Body of pancreas (tissue), 4 donors: ENCODE measurements around the gene ZNF134. TPM values are rescaled to one million over a fixed set of nuclear protein-coding genes. Genes with fewer than 3 reads are reported as not detected.

Experiments
- ATAC-seq: fragments of 150-250 bp; one replicate; pipeline ENCODE4 v1.9.1; 2016
- DNase-seq, 4 donors: peaks; one replicate each; pipeline ENCODE4 v3.0.0-alpha.2; 2019
- H3K27ac ChIP-seq, 4 donors: fragments of 200-600 bp; sonication (generic); 1 replicate in 3 of 4; 2 replicates in 1 of 4; pipeline versions ENCODE4 v1.5.1 to v1.6.1; 2016 to 2019; ENCODE audit warnings: mild to moderate bottlenecking in 1 of 4, mixed read lengths in 1 of 4, moderate library complexity in 1 of 4
- H3K27me3 ChIP-seq, 2 donors: fragments of 200-600 bp; sonication (generic); one replicate each; pipeline ENCODE4 v1.6.0; 2016; ENCODE audit warnings: mild to moderate bottlenecking in 1 of 2
- H3K36me3 ChIP-seq, 2 donors: fragments of 200-600 bp; sonication (generic); replicated peaks in 1 of 2; 2 replicates each; pipeline ENCODE4 v1.5.1; 2016; ENCODE audit warnings: low read depth in 2 of 2; ENCODE audit not compliant: insufficient read depth in 1 of 2
- H3K4me1 ChIP-seq: fragments of 200-600 bp; sonication (generic); one replicate; pipeline ENCODE4 v1.6.0; 2016
- H3K4me3 ChIP-seq, 2 donors: fragments of 200-600 bp; sonication (generic); 1 replicate in 1 of 2; 2 replicates in 1 of 2; pipeline ENCODE4 v1.5.1; 2016 to 2019
- H3K9me3 ChIP-seq, 3 donors: fragments of 200-600 bp; sonication (generic); 1 replicate in 2 of 3; 2 replicates in 1 of 3; pipeline ENCODE4 v1.5.1; 2016
- POLR2A ChIP-seq, 3 donors: fragments of 450-650 bp; IDR thresholded peaks; one replicate each; pipeline ENCODE4 v1.6.1; 2016; ENCODE audit warnings: antibody characterized with exemption in 3 of 3, mild to moderate bottlenecking in 2 of 3
- WGBS, 2 donors: methylation state at CpG; one replicate each; pipeline ENCODE4 v1.1.5; 2017; 5-methylcytosine and 5-hydroxymethylcytosine counted together
- intact Hi-C: fragments of 100-400 bp; cut with DNase I; formaldehyde crosslinking; loops from one replicate; pipeline ENCODE4 v1.15.1; 2023
- total RNA-seq, 2 donors: library from RNA; depleted of rRNA; stranded (reverse); fragments of >200 nt; gene quantifications; one replicate each; pipeline ENCODE4 v1.1.0, GENCODE V29; 2016
- TF ChIP-seq, protein P1 (sequence below), 7 experiments: fragments of 450-650 bp in 4 of 7; fragments of 200-600 bp in 3 of 7; sonication (generic) in 3 of 7; IDR thresholded peaks; one replicate each; pipeline ENCODE4 v1.5.1; 2016 to 2019; ENCODE audit warnings: antibody characterized with exemption in 7 of 7

Gene ZNF134
- total RNA-seq, 2 donors from 2014 or later: 6.6 to 10.9 TPM

DNA sequence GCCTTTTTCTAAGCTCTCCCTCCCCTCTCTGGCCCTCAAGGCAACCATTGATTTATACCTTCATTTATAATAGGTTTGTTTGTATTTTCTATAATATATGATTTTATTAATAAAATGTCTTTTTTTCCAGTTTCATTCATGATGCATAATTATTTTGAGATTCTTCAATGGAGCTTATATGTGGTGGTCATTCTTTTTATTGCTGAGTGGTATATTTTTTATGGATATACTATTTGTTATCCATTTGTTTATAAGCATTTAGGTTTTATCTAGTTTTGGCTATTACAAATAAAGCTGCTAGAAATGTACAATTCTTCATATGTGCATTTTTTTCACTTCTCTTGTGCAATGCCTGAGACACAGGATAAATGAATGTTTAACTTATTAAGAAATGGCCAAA lies 29.7 kb downstream of the ZNF134 start:
- DNase-seq: no peak
- H3K27ac ChIP-seq: no peak overlapping the region
- no peak overlapping the region for H3K4me3 ChIP-seq
- H3K9me3 ChIP-seq: peaks cover 0 to 32% (median 0%) of the 10 kb centered on the region in 3 donors
- ATAC-seq: no peak
- no peaks in the 10 kb centered on the region for H3K4me1 ChIP-seq
- H3K27me3 ChIP-seq: no peaks in the 10 kb centered on the region
- TF ChIP-seq POLR2A (IDR thresholded peaks at IDR 0.05): no peak
- TF ChIP-seq, protein P1, sequence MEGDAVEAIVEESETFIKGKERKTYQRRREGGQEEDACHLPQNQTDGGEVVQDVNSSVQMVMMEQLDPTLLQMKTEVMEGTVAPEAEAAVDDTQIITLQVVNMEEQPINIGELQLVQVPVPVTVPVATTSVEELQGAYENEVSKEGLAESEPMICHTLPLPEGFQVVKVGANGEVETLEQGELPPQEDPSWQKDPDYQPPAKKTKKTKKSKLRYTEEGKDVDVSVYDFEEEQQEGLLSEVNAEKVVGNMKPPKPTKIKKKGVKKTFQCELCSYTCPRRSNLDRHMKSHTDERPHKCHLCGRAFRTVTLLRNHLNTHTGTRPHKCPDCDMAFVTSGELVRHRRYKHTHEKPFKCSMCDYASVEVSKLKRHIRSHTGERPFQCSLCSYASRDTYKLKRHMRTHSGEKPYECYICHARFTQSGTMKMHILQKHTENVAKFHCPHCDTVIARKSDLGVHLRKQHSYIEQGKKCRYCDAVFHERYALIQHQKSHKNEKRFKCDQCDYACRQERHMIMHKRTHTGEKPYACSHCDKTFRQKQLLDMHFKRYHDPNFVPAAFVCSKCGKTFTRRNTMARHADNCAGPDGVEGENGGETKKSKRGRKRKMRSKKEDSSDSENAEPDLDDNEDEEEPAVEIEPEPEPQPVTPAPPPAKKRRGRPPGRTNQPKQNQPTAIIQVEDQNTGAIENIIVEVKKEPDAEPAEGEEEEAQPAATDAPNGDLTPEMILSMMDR (IDR thresholded peaks at IDR 0.05): no peak
- H3K36me3 ChIP-seq: peaks cover 20% of the 10 kb centered on the region in 2 donors
- intact Hi-C loops: no loop called here

DNA sequence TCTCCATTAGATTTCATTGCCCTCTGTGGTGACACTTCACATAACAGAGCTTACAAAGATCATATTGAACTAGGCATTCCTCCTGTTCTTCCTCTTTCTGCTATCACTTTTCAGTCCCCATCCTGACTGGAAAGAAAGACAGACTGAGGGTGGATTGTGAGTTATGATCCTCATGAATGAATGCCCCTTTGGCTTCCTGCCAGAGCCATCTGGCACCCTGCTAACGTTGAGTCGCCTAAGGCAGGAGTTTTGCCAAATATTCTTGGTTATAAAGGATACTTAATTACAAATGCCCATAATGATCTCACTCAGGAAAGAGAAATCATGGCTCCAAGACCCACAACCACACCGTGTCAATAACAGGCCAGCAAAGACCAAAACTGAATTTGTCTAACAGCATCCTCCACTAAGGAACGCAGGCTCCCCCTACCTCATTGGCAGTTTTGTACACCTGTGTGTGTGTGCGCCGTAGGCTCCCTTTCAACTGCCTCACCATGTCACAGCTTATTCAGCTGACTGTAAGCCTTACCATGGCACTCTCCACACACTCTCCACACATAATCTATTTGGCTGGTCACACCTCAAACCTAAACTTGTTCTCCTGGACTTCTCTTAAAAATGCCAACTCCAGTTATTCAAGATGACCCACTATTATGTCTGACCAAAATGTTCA lies 34.4 kb downstream of the ZNF134 start:
- Histone ChIP-seq H3K4me3 (no peak overlapping the region), H3K4me1 (peaks cover 5% of the 10 kb centered on the region), H3K36me3 (no peaks in the 10 kb centered on the region), H3K9me3 (peaks cover 0 to 22% (median 0%) of the 10 kb centered on the region in 3 donors), H3K27ac (no peak overlapping the region), H3K27me3 (no peaks in the 10 kb centered on the region)
- TF ChIP-seq, protein P1 (IDR thresholded peaks at IDR 0.05): no peak
- TF ChIP-seq POLR2A (IDR thresholded peaks at IDR 0.05): no peak
- intact Hi-C loops: no loop called here
- ATAC-seq (no peak), DNase-seq (peak in 1 of 4 donors; percentile 5)
- WGBS, 2 donors: 59 to 60% methylated on average over 6 of the region's 6 CpGs

GRCh38 chr19:57651654-57651996 lies 37.6 kb downstream of the ZNF134 start:
- Histone ChIP-seq H3K9me3 (peaks cover 0 to 22% (median 0%) of the 10 kb centered on the region in 3 donors), H3K4me3 (no peak overlapping the region), H3K4me1 (peaks cover 5% of the 10 kb centered on the region), H3K36me3 (no peaks in the 10 kb centered on the region), H3K27ac (no peak overlapping the region), H3K27me3 (no peaks in the 10 kb centered on the region)
- no peak for DNase-seq
- intact Hi-C loops: no loop called here
- no peak for ATAC-seq
- 28 to 31% methylated on average over 6 of the region's 6 CpGs for WGBS, 2 donors
- no peak for TF ChIP-seq POLR2A (IDR thresholded peaks at IDR 0.05)
- TF ChIP-seq, protein P1 (IDR thresholded peaks at IDR 0.05): no peak

GRCh38 chr19:57653689-57654088 lies 39.6 kb downstream of the ZNF134 start:
- ATAC-seq: no peak
- no peaks in the 10 kb centered on the region for H3K36me3 ChIP-seq
- TF ChIP-seq, protein P1 (IDR thresholded peaks at IDR 0.05): no peak
- TF ChIP-seq POLR2A (IDR thresholded peaks at IDR 0.05): no peak
- H3K27ac ChIP-seq: no peak overlapping the region
- peaks cover 0 to 19% (median 0%) of the 10 kb centered on the region in 3 donors for H3K9me3 ChIP-seq
- no peak for DNase-seq
- H3K4me1 ChIP-seq: peaks cover 5% of the 10 kb centered on the region
- intact Hi-C loops: no loop called here
- no peaks in the 10 kb centered on the region for H3K27me3 ChIP-seq
- 62 to 73% methylated on average over 1 to 2 of the region's 2 CpGs for WGBS, 2 donors
- H3K4me3 ChIP-seq: no peak overlapping the region

DNA sequence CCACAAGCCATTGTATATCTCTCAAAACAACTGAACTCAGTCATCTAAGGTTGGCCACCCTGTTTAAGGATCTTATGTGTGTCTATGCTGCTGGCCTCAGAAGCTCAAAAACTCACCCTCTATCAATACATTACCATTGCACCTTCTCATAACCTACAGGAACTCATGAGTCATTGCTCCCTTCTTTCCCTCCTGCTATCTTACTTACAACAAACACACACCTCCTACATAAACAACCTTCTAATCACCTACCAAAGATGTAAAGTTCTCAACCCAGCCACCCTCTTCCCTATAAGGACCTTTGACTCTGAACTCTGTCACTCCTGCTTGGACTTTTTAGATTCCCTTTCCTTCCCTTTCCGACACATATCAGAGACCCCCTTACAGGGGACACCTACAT lies 41.4 kb downstream of the ZNF134 start:
- H3K4me3 ChIP-seq: no peak overlapping the region
- peaks cover 0 to 8% (median 0%) of the 10 kb centered on the region in 3 donors for H3K9me3 ChIP-seq
- TF ChIP-seq, protein P1 (IDR thresholded peaks at IDR 0.05): no peak
- no peak for TF ChIP-seq POLR2A (IDR thresholded peaks at IDR 0.05)
- no peak for DNase-seq
- no peaks in the 10 kb centered on the region for H3K36me3 ChIP-seq
- H3K4me1 ChIP-seq: peaks cover 5% of the 10 kb centered on the region
- intact Hi-C loops: no loop called here
- no peaks in the 10 kb centered on the region for H3K27me3 ChIP-seq
- no peak for ATAC-seq
- H3K27ac ChIP-seq: no peak overlapping the region
- WGBS, 2 donors: 72 to 88% methylated on average over 1 of the region's 1 CpG
